WTC11 (cell line): Measurements from ENCODE around the gene NDUFAF2. TPM values are rescaled to one million over a fixed set of nuclear protein-coding genes. Genes with fewer than 3 reads are reported as not detected.

ENCODE experiments used
- ATAC-seq: fragments of 200-7000 bp; cut with Tn5 transposase; 2 replicates; pipeline ENCODE4 v1.10.0; 2021; ENCODE audit warnings: mild to moderate bottlenecking, moderate library complexity
- CTCF ChIA-PET: fragments of 300-600 bp; sonication (Branson Sonifier 250); formaldehyde crosslinking; loops from one replicate; lab custom pipeline; 2021; ENCODE audit warnings: antibody characterized with exemption; lab: Charles Lee
- POLR2A ChIA-PET: fragments of 350-600 bp; sonication (Branson Sonifier 250); formaldehyde crosslinking; loops from one replicate; lab custom pipeline; 2021; ENCODE audit warnings: antibody characterized with exemption; lab: Charles Lee
- DNase-seq: peaks from one replicate; pipeline ENCODE4 v3.0.0; 2021; ENCODE audit warnings: low spot score
- H3K27ac Mint-ChIP-seq: 2 replicates; pipeline ENCODE4 v1.8.0; 2021; ENCODE audit warnings: mixed read lengths
- H3K27me3 Mint-ChIP-seq: 2 replicates; pipeline ENCODE4 v1.8.0; 2021; ENCODE audit warnings: low read depth, mild to moderate bottlenecking, moderate library complexity, mixed read lengths
- H3K36me3 Mint-ChIP-seq: 2 replicates; pipeline ENCODE4 v1.8.0; 2021; ENCODE audit warnings: mixed read lengths
- H3K4me1 Mint-ChIP-seq: 2 replicates; pipeline ENCODE4 v1.8.0; 2022; ENCODE audit warnings: mixed read lengths
- H3K4me3 Mint-ChIP-seq: 2 replicates; pipeline ENCODE4 v1.8.0; 2021; ENCODE audit warnings: mild to moderate bottlenecking, moderate library complexity, mixed read lengths
- H3K9me3 Mint-ChIP-seq: 2 replicates; pipeline ENCODE4 v1.8.0; 2021; ENCODE audit warnings: mixed read lengths
- ATF3 ChIP-seq: sonication (generic); formaldehyde crosslinking; conservative IDR thresholded peaks from 2 replicates; pipeline ENCODE4 v1.8.1; 2022; ENCODE audit warnings: mild to moderate bottlenecking, missing genetic modification reagents
- FOXJ3 ChIP-seq: sonication (generic); formaldehyde crosslinking; IDR thresholded peaks from 2 replicates; pipeline ENCODE4 v1.9.0; 2021; ENCODE audit warnings: missing genetic modification reagents, mild to moderate bottlenecking, borderline replicate concordance
- FOXK1 ChIP-seq: sonication (generic); formaldehyde crosslinking; IDR thresholded peaks from 2 replicates; pipeline ENCODE4 v1.8.0; 2022; ENCODE audit warnings: mild to moderate bottlenecking, moderate library complexity, missing genetic modification reagents
- GABPB1 ChIP-seq: sonication (generic); formaldehyde crosslinking; IDR thresholded peaks from 2 replicates; pipeline ENCODE4 v1.8.1; 2023; ENCODE audit warnings: mild to moderate bottlenecking, missing genetic modification reagents
- JUN ChIP-seq: sonication (generic); formaldehyde crosslinking; IDR thresholded peaks from 2 replicates; pipeline ENCODE4 v1.8.0; 2023; ENCODE audit warnings: mild to moderate bottlenecking, missing genetic modification reagents
- KAT7 ChIP-seq: sonication (generic); formaldehyde crosslinking; IDR thresholded peaks from 2 replicates; pipeline ENCODE4 v1.8.1; 2023; ENCODE audit warnings: missing genetic modification reagents, mild to moderate bottlenecking, borderline replicate concordance
- MAX ChIP-seq: sonication (generic); formaldehyde crosslinking; IDR thresholded peaks from 2 replicates; pipeline ENCODE4 v1.8.0; 2022; ENCODE audit warnings: mild to moderate bottlenecking, missing genetic modification reagents
- NFYB ChIP-seq: sonication (generic); formaldehyde crosslinking; conservative IDR thresholded peaks from 2 replicates; pipeline ENCODE4 v1.8.0; 2022; ENCODE audit warnings: low read depth, missing genetic modification reagents
- OVOL2 ChIP-seq: fragments of 250-450 bp; sonication (Bioruptor Pico); IDR thresholded peaks from 2 replicates; pipeline ENCODE4 v1.9.0; 2021; ENCODE audit warnings: mild to moderate bottlenecking, borderline replicate concordance
- PREB ChIP-seq: sonication (generic); formaldehyde crosslinking; IDR thresholded peaks from 2 replicates; pipeline ENCODE4 v1.8.1; 2022; ENCODE audit warnings: mild to moderate bottlenecking, missing genetic modification reagents, moderate library complexity, borderline replicate concordance
- RORB ChIP-seq: fragments of 250-450 bp; sonication (Bioruptor Pico); IDR thresholded peaks from 2 replicates; pipeline ENCODE4 v1.9.0; 2021; ENCODE audit warnings: mild to moderate bottlenecking
- SMAD3 ChIP-seq: sonication (generic); formaldehyde crosslinking; IDR thresholded peaks from 2 replicates; pipeline ENCODE4 v1.8.0; 2022; ENCODE audit warnings: missing genetic modification reagents, mild to moderate bottlenecking, borderline replicate concordance
- TEAD4 ChIP-seq: sonication (generic); formaldehyde crosslinking; IDR thresholded peaks from 2 replicates; pipeline ENCODE4 v1.8.0; 2022; ENCODE audit warnings: mild to moderate bottlenecking, missing genetic modification reagents
- TP53 ChIP-seq: sonication (generic); formaldehyde crosslinking; IDR thresholded peaks from 2 replicates; pipeline ENCODE4 v1.8.1; 2023; ENCODE audit warnings: mild to moderate bottlenecking, missing genetic modification reagents
- USF1 ChIP-seq: sonication (generic); formaldehyde crosslinking; IDR thresholded peaks from 2 replicates; pipeline ENCODE4 v1.8.0; 2022; ENCODE audit warnings: mild to moderate bottlenecking, missing genetic modification reagents
- ZNF396 ChIP-seq: fragments of 250-450 bp; sonication (Bioruptor Pico); IDR thresholded peaks from 2 replicates; pipeline ENCODE4 v1.8.0; 2021; ENCODE audit warnings: mild to moderate bottlenecking, moderate library complexity, borderline replicate concordance
- ZNF671 ChIP-seq: fragments of 250-450 bp; sonication (Bioruptor Pico); IDR thresholded peaks from 2 replicates; pipeline ENCODE4 v1.8.0; 2021; ENCODE audit warnings: mild to moderate bottlenecking
- total RNA-seq: library from RNA; stranded (reverse); gene quantifications from 3 replicates; pipeline ENCODE4 v1.2.3, GENCODE V29; 2021
- TF ChIP-seq, protein P1 (sequence below): sonication (generic); formaldehyde crosslinking; IDR thresholded peaks from 2 replicates; pipeline ENCODE4 v1.8.0; 2022; ENCODE audit warnings: missing genetic modification reagents

NDUFAF2 gene
- total RNA-seq, 1 experiment from 2014 or later, result 42.0 TPM

- ChIA-PET CTCF (no interaction called here), POLR2A (no interaction called here)
- Mint-ChIP-seq H3K27me3 (no peaks in the 10 kb centered on the region), H3K36me3 (peaks cover 21% of the 10 kb centered on the region), H3K4me1 (no peaks in the 10 kb centered on the region), H3K4me3 (no peak overlapping the region), H3K9me3 (peaks cover 4% of the 10 kb centered on the region), H3K27ac (no peak overlapping the region)
- DNase-seq, result no peak
- TF ChIP-seq FOXJ3 (CRISPR knock-in tag) (no peak), SMAD3 (no peak), JUN (no peak), PREB (CRISPR knock-in tag) (no peak), KAT7 (CRISPR knock-in tag) (no peak)
- ATAC-seq, result no peak
Observed at GRCh38 chr5:60918466-60918865, 26.5 kb upstream of the NDUFAF2 start.

GRCh38 chr5:60927450-60927849 is 17.6 kb upstream of the NDUFAF2 start:
- no peak overlapping the region for H3K4me3 Mint-ChIP-seq
- H3K4me1 Mint-ChIP-seq, result no peaks in the 10 kb centered on the region
- H3K27ac Mint-ChIP-seq, result no peak overlapping the region
- no peaks in the 10 kb centered on the region for H3K9me3 Mint-ChIP-seq
- CTCF ChIA-PET, result no interaction called here
- H3K36me3 Mint-ChIP-seq, result peaks cover 10% of the 10 kb centered on the region; the same call in 1 of the 2 replicates
- ATAC-seq, result no peak
- no peaks in the 10 kb centered on the region for H3K27me3 Mint-ChIP-seq
- POLR2A ChIA-PET, result no interaction called here
- DNase-seq, result no peak
- TF ChIP-seq RORB (CRISPR knock-in tag) (no peak), TP53 (CRISPR knock-in tag) (no peak), FOXK1 (no peak)

- no peak overlapping the region for H3K27ac Mint-ChIP-seq
- no peak overlapping the region for H3K4me3 Mint-ChIP-seq
- DNase-seq (no peak), ATAC-seq (no peak)
- ChIA-PET POLR2A (no interaction called here), CTCF (no interaction called here)
- H3K9me3 Mint-ChIP-seq, result peaks cover 5% of the 10 kb centered on the region
- TF ChIP-seq USF1 (no peak), TEAD4 (CRISPR knock-in tag) (no peak), OVOL2 (CRISPR knock-in tag) (no peak), ZNF396 (CRISPR knock-in tag) (no peak), MAX (CRISPR knock-in tag) (no peak), GABPB1 (CRISPR knock-in tag) (no peak), ZNF671 (no peak), FOXJ3 (CRISPR knock-in tag) (no peak), ATF3 (CRISPR knock-in tag) (no peak), NFYB (no peak), RORB (CRISPR knock-in tag) (no peak)
- TF ChIP-seq, protein P1, sequence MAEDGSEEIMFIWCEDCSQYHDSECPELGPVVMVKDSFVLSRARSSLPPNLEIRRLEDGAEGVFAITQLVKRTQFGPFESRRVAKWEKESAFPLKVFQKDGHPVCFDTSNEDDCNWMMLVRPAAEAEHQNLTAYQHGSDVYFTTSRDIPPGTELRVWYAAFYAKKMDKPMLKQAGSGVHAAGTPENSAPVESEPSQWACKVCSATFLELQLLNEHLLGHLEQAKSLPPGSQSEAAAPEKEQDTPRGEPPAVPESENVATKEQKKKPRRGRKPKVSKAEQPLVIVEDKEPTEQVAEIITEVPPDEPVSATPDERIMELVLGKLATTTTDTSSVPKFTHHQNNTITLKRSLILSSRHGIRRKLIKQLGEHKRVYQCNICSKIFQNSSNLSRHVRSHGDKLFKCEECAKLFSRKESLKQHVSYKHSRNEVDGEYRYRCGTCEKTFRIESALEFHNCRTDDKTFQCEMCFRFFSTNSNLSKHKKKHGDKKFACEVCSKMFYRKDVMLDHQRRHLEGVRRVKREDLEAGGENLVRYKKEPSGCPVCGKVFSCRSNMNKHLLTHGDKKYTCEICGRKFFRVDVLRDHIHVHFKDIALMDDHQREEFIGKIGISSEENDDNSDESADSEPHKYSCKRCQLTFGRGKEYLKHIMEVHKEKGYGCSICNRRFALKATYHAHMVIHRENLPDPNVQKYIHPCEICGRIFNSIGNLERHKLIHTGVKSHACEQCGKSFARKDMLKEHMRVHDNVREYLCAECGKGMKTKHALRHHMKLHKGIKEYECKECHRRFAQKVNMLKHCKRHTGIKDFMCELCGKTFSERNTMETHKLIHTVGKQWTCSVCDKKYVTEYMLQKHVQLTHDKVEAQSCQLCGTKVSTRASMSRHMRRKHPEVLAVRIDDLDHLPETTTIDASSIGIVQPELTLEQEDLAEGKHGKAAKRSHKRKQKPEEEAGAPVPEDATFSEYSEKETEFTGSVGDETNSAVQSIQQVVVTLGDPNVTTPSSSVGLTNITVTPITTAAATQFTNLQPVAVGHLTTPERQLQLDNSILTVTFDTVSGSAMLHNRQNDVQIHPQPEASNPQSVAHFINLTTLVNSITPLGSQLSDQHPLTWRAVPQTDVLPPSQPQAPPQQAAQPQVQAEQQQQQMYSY, result no peak
- TF ChIP-seq, all 79 proteins: peak for 0
- peaks cover 11% of the 10 kb centered on the region for H3K36me3 Mint-ChIP-seq
- H3K4me1 Mint-ChIP-seq, result no peaks in the 10 kb centered on the region
- H3K27me3 Mint-ChIP-seq, result no peaks in the 10 kb centered on the region
Observed at GRCh38 chr5:60929024-60929423, 16.0 kb upstream of the NDUFAF2 start.
